Measurements from ENCODE around the gene SPRR4. TPM values are rescaled to one million over a fixed set of nuclear protein-coding genes. Genes with fewer than 3 reads are reported as not detected.

SPRR4 gene
- total RNA-seq, 4 donors from 2014 or later: not detected

- no peak overlapping the region for H3K4me3 ChIP-seq
- no peaks in the 10 kb centered on the region for H3K27me3 ChIP-seq
- H3K36me3 ChIP-seq: no peaks in the 10 kb centered on the region
- DNase-seq (no peak), ATAC-seq (no peak)
- H3K9me3 ChIP-seq: no peaks in the 10 kb centered on the region
- no peak overlapping the region for H3K27ac ChIP-seq
- no peaks in the 10 kb centered on the region for H3K4me1 ChIP-seq
- in situ Hi-C loops (cut with MboI; ENCODE audit: low sequenced_read_pairs in 4 of 4): no loop called here
- TF ChIP-seq, protein P1, sequence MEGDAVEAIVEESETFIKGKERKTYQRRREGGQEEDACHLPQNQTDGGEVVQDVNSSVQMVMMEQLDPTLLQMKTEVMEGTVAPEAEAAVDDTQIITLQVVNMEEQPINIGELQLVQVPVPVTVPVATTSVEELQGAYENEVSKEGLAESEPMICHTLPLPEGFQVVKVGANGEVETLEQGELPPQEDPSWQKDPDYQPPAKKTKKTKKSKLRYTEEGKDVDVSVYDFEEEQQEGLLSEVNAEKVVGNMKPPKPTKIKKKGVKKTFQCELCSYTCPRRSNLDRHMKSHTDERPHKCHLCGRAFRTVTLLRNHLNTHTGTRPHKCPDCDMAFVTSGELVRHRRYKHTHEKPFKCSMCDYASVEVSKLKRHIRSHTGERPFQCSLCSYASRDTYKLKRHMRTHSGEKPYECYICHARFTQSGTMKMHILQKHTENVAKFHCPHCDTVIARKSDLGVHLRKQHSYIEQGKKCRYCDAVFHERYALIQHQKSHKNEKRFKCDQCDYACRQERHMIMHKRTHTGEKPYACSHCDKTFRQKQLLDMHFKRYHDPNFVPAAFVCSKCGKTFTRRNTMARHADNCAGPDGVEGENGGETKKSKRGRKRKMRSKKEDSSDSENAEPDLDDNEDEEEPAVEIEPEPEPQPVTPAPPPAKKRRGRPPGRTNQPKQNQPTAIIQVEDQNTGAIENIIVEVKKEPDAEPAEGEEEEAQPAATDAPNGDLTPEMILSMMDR (IDR thresholded peaks at IDR 0.05 in 4 of 5, conservative IDR thresholded peaks at IDR 0.05 in 1 of 5): no peak
- TF ChIP-seq POLR2A (IDR thresholded peaks at IDR 0.05): no peak
- intact Hi-C loops (cut with DNase I; ENCODE audit: low total_unique reads): no loop called here
These were observed 16.0 kb upstream of the SPRR4 start for GRCh38 chr1:152954436-152954835.

- Histone ChIP-seq H3K27ac (no peak overlapping the region), H3K4me1 (no peaks in the 10 kb centered on the region), H3K36me3 (no peaks in the 10 kb centered on the region), H3K4me3 (no peak overlapping the region), H3K27me3 (no peaks in the 10 kb centered on the region), H3K9me3 (no peaks in the 10 kb centered on the region)
- ATAC-seq (no peak), DNase-seq (no peak)
- intact Hi-C loops (cut with DNase I; ENCODE audit: low total_unique reads): no loop called here
- in situ Hi-C loops (cut with MboI; ENCODE audit: low sequenced_read_pairs in 4 of 4): no loop called here
- TF ChIP-seq, protein P1 (IDR thresholded peaks at IDR 0.05 in 4 of 5, conservative IDR thresholded peaks at IDR 0.05 in 1 of 5): no peak
These were observed 12.9 kb upstream of the SPRR4 start for GRCh38 chr1:152957561-152957960.

- H3K27me3 ChIP-seq: no peaks in the 10 kb centered on the region
- in situ Hi-C loops (cut with MboI; ENCODE audit: low sequenced_read_pairs in 4 of 4): no loop called here
- no peak for ATAC-seq
These were observed 11.2 kb upstream of the SPRR4 start for GRCh38 chr1:152959273-152959672.

GRCh38 chr1:152959801-152960451 is 10.5 kb upstream of the SPRR4 start:
- ATAC-seq (no peak), DNase-seq (no peak)
- intact Hi-C loops (cut with DNase I; ENCODE audit: low total_unique reads): no loop called here
- H3K4me1 ChIP-seq: no peaks in the 10 kb centered on the region
- TF ChIP-seq POLR2A (IDR thresholded peaks at IDR 0.05): no peak
- TF ChIP-seq, protein P1 (IDR thresholded peaks at IDR 0.05 in 4 of 5, conservative IDR thresholded peaks at IDR 0.05 in 1 of 5): no peak
- H3K36me3 ChIP-seq: no peaks in the 10 kb centered on the region
- no peak overlapping the region for H3K4me3 ChIP-seq
- no peaks in the 10 kb centered on the region for H3K27me3 ChIP-seq
- H3K9me3 ChIP-seq: no peaks in the 10 kb centered on the region
- in situ Hi-C loops (cut with MboI; ENCODE audit: low sequenced_read_pairs in 4 of 4): no loop called here
- no peak overlapping the region for H3K27ac ChIP-seq

More at GRCh38 chr1:152959273-152959672, 11.2 kb upstream of the SPRR4 start:
- H3K27ac ChIP-seq: no peak overlapping the region
- no peak overlapping the region for H3K4me3 ChIP-seq
- no peaks in the 10 kb centered on the region for H3K9me3 ChIP-seq
- no peaks in the 10 kb centered on the region for H3K36me3 ChIP-seq
- DNase-seq: no peak
- intact Hi-C loops (cut with DNase I; ENCODE audit: low total_unique reads): no loop called here
- no peaks in the 10 kb centered on the region for H3K4me1 ChIP-seq
- no peak for TF ChIP-seq POLR2A (IDR thresholded peaks at IDR 0.05)
- TF ChIP-seq, protein P1 (IDR thresholded peaks at IDR 0.05 in 4 of 5, conservative IDR thresholded peaks at IDR 0.05 in 1 of 5): no peak

Data from gastrocnemius medialis (tissue), 4 donors.